Right atrium auricular region (tissue), 2 donors: ENCODE results near the gene LCE1E. TPM values are rescaled to one million over a fixed set of nuclear protein-coding genes. Genes with fewer than 3 reads are reported as not detected.

Experiments
- DNase-seq: peaks from one replicate; pipeline ENCODE4 v3.0.0-alpha.2; 2019; ENCODE audit warnings: low spot score
- H3K27ac ChIP-seq, 2 donors: fragments of 200-600 bp; sonication (generic); 1 replicate in 1 of 2; 2 replicates in 1 of 2; pipeline ENCODE4 v1.5.1; 2016 to 2019
- H3K27me3 ChIP-seq, 2 donors: fragments of 200-600 bp; sonication (generic); one replicate each; pipeline versions ENCODE4 v1.5.1 to v1.6.0; 2017 to 2019
- H3K36me3 ChIP-seq: fragments of 200-600 bp; sonication (generic); one replicate; pipeline ENCODE4 v1.5.1; 2016
- H3K4me1 ChIP-seq, 2 donors: fragments of 200-600 bp; sonication (generic); one replicate each; pipeline versions ENCODE4 v1.5.1 to v1.6.0; 2017 to 2019
- H3K4me3 ChIP-seq, 2 donors: fragments of 200-600 bp; sonication (generic); 1 replicate in 1 of 2; 2 replicates in 1 of 2; pipeline ENCODE4 v1.5.1; 2017 to 2019; ENCODE audit warnings: mild to moderate bottlenecking in 1 of 2, moderate library complexity in 1 of 2
- H3K9me3 ChIP-seq, 2 donors: fragments of 200-600 bp; sonication (generic); one replicate each; pipeline ENCODE4 v1.5.1; 2019
- CTCF ChIP-seq, 2 donors: fragments of 200-600 bp; sonication (generic); IDR thresholded peaks; one replicate each; pipeline ENCODE4 v1.5.1; 2019; ENCODE audit warnings: antibody characterized with exemption in 2 of 2
- total RNA-seq, 2 donors: library from RNA; depleted of rRNA; stranded (reverse); fragments of >200 nt; gene quantifications; one replicate each; pipeline ENCODE4 v1.1.0, GENCODE V29; 2016

Gene LCE1E, protein sequence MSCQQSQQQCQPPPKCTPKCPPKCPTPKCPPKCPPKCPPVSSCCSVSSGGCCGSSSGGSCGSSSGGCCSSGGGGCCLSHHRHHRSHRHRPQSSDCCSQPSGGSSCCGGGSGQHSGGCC
- total RNA-seq = not detected

GRCh38 chr1:152786077-152786476 lies at the start of gene LCE1E:
LCE1E (plus strand) TSS chr1:152786257; CDS start chr1:152787300, 1,043 bp downstream.
- no peak for TF ChIP-seq CTCF (IDR thresholded peaks at IDR 0.05)
- Histone ChIP-seq H3K36me3 (no peaks in the 10 kb centered on the region), H3K4me1 (no peaks in the 10 kb centered on the region), H3K27me3 (no peaks in the 10 kb centered on the region), H3K4me3 (no peak within 1 kb of the TSS), H3K27ac (no peak within 1 kb of the TSS), H3K9me3 (no peaks in the 10 kb centered on the region)
- no peak for DNase-seq

DNA sequence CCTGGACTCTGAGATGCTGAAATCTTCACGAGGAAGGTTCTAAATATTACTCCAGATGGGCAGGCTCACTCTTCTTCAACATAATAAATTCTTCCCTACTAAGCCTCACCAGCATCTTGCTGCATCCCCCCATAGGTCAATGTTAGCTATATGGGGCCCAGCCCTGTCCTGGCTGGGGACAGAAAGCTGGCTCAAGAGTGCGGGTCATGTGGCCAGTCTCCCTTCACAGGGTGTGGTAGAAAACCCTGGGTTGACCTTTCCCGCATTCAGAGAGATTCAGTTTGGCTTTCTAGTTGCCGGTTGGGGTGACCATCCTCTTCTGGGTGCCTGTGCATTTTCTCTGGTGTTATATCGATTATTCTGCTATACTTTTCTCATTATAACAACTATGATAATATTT lies 48.1 kb upstream of the LCE1E start:
- Histone ChIP-seq H3K9me3 (no peaks in the 10 kb centered on the region), H3K4me3 (no peak overlapping the region), H3K27ac (no peak overlapping the region), H3K36me3 (no peaks in the 10 kb centered on the region), H3K27me3 (no peaks in the 10 kb centered on the region), H3K4me1 (no peaks in the 10 kb centered on the region)
- no peak for TF ChIP-seq CTCF (IDR thresholded peaks at IDR 0.05)
- no peak for DNase-seq

- H3K27me3 ChIP-seq = no peaks in the 10 kb centered on the region
- DNase-seq = no peak
- no peaks in the 10 kb centered on the region for H3K4me1 ChIP-seq
- H3K27ac ChIP-seq = no peak overlapping the region
- no peak overlapping the region for H3K4me3 ChIP-seq
- no peaks in the 10 kb centered on the region for H3K9me3 ChIP-seq
- H3K36me3 ChIP-seq = no peaks in the 10 kb centered on the region
- no peak for TF ChIP-seq CTCF (IDR thresholded peaks at IDR 0.05)
These were observed 46.2 kb upstream of the LCE1E start for GRCh38 chr1:152739841-152740240.

DNA sequence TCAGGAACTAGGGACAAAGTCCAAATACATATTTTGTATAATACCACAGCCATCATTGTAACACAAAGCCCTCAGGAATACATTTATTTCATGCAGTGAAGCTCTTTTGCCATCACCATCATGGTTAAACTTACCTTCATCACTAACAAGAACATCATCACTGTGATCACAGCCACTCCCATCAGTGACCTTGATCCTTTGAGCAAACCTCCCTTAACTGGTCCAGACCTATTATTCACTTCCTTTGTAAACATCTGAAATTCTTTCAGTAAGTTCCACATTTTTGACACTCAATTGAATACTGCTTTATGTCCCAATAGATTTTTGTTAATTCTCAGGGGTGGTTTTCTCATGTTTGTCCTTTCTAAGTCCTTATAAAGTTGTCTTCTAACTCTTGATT lies 44.4 kb upstream of the LCE1E start:
- no peak for TF ChIP-seq CTCF (IDR thresholded peaks at IDR 0.05)
- no peak for DNase-seq
- H3K27me3 ChIP-seq = no peaks in the 10 kb centered on the region
- no peaks in the 10 kb centered on the region for H3K36me3 ChIP-seq
- H3K4me3 ChIP-seq = no peak overlapping the region
- H3K4me1 ChIP-seq = no peaks in the 10 kb centered on the region
- H3K27ac ChIP-seq = no peak overlapping the region
- no peaks in the 10 kb centered on the region for H3K9me3 ChIP-seq

- H3K27me3 ChIP-seq = no peaks in the 10 kb centered on the region
- no peak for DNase-seq
- TF ChIP-seq CTCF (IDR thresholded peaks at IDR 0.05) = no peak
These were observed 42.5 kb upstream of the LCE1E start for GRCh38 chr1:152743371-152744145.

More at GRCh38 chr1:152743371-152744145, 42.5 kb upstream of the LCE1E start:
- no peaks in the 10 kb centered on the region for H3K36me3 ChIP-seq
- no peak overlapping the region for H3K4me3 ChIP-seq
- no peak overlapping the region for H3K27ac ChIP-seq
- no peaks in the 10 kb centered on the region for H3K9me3 ChIP-seq
- H3K4me1 ChIP-seq = no peaks in the 10 kb centered on the region
